DND-41 (cell line): Measurements from ENCODE around the gene PRKAB1.

ENCODE experiments used
- EZH2 ChIP-seq: IDR thresholded peaks from 3 replicates; pipeline ENCODE4 v1.6.1; 2012; ENCODE audit warnings: borderline replicate concordance, low read depth, mild to moderate bottlenecking, moderate library complexity, low read length, inconsistent platforms; ENCODE audit not compliant: severe bottlenecking
- TF ChIP-seq, protein P1 (sequence below): IDR thresholded peaks from 2 replicates; pipeline ENCODE4 v1.5.1; 2012; ENCODE audit warnings: borderline replicate concordance, low read length, moderate library complexity, mild to moderate bottlenecking; ENCODE audit not compliant: poor library complexity, severe bottlenecking; ENCODE audit errors: extremely low read depth

DNA sequence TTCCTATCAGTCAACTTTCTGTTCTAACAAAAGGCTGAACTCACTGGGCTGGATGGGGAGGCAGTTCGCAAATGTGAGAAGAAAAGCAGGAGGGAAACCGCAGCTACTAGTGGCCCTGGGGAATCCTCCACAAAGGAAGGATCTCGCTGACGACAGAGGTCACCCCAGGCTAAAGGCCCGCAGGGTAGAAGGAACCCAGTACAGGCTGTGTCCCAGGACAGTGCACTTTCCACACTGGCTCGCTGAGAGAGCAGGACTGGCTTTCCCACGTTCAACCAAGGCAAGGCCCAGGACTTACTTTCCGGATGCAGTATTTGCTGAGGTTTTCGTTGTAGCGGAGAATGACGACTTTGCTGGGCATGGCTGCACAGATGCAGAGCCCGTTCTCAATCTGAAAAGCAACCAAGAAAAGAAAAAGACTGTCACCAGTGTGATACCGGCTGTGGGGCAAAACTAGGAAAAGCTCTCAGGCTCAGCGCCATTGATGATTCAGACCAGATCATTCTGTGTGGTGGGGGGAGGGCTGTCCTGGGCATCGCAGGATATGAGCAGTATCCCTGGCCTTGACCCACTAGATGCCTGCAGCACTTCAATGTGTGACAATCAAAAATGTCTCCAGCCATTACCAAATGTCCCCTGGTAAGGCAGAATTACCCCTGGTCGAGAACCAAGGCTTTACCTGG is 36.3 kb downstream of the PRKAB1 start:
- TF ChIP-seq EZH2: no peak
- TF ChIP-seq, protein P1, sequence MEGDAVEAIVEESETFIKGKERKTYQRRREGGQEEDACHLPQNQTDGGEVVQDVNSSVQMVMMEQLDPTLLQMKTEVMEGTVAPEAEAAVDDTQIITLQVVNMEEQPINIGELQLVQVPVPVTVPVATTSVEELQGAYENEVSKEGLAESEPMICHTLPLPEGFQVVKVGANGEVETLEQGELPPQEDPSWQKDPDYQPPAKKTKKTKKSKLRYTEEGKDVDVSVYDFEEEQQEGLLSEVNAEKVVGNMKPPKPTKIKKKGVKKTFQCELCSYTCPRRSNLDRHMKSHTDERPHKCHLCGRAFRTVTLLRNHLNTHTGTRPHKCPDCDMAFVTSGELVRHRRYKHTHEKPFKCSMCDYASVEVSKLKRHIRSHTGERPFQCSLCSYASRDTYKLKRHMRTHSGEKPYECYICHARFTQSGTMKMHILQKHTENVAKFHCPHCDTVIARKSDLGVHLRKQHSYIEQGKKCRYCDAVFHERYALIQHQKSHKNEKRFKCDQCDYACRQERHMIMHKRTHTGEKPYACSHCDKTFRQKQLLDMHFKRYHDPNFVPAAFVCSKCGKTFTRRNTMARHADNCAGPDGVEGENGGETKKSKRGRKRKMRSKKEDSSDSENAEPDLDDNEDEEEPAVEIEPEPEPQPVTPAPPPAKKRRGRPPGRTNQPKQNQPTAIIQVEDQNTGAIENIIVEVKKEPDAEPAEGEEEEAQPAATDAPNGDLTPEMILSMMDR: no peak
